CD4-positive, alpha-beta T cell treated with Interleukin-10 for 1 hour (primary cell): ENCODE measurements around the gene LAMA5.

Experiments
- DNase-seq: peaks from one replicate; pipeline ENCODE4 v3.0.0-alpha.2; 2020

Gene LAMA5

GRCh38 chr20:62342910-62343309 is 24.2 kb downstream of the LAMA5 start:
- no peak for DNase-seq

GRCh38 chr20:62339647-62340062 is 27.5 kb downstream of the LAMA5 start:
- DNase-seq, result no peak

- no peak for DNase-seq
These were observed 28.9 kb downstream of the LAMA5 start for GRCh38 chr20:62338294-62338620.

- no peak for DNase-seq
These were observed 29.4 kb downstream of the LAMA5 start for GRCh38 chr20:62337558-62338293.

- no peak for DNase-seq
These were observed 30.1 kb downstream of the LAMA5 start for GRCh38 chr20:62336775-62337557.

GRCh38 chr20:62336329-62336728 is 30.8 kb downstream of the LAMA5 start:
- DNase-seq, result no peak

GRCh38 chr20:62335532-62335931 is 31.6 kb downstream of the LAMA5 start:
- no peak for DNase-seq

- DNase-seq, result no peak
These were observed 32.2 kb downstream of the LAMA5 start for GRCh38 chr20:62334881-62335280.

- no peak for DNase-seq
These were observed 33.1 kb downstream of the LAMA5 start for GRCh38 chr20:62333820-62334595.

- no peak for DNase-seq
These were observed 33.9 kb downstream of the LAMA5 start for GRCh38 chr20:62332989-62333819.

- DNase-seq, result no peak
These were observed 34.7 kb downstream of the LAMA5 start for GRCh38 chr20:62332421-62332820.

- DNase-seq, result no peak
These were observed 35.8 kb downstream of the LAMA5 start for GRCh38 chr20:62331347-62331746.

GRCh38 chr20:62330576-62331317 is 36.4 kb downstream of the LAMA5 start:
- no peak for DNase-seq

- no peak for DNase-seq
These were observed 37.4 kb downstream of the LAMA5 start for GRCh38 chr20:62329389-62330377.

GRCh38 chr20:62328684-62329388 is 38.3 kb downstream of the LAMA5 start:
- no peak for DNase-seq

GRCh38 chr20:62327726-62328495 is 39.2 kb downstream of the LAMA5 start:
- DNase-seq, result no peak

GRCh38 chr20:62326959-62327725 is 40.0 kb downstream of the LAMA5 start:
- DNase-seq, result no peak

- DNase-seq, result no peak
These were observed 40.6 kb downstream of the LAMA5 start for GRCh38 chr20:62326559-62326958.
